ENCODE data around the gene OTUD5. TPM values are rescaled to one million over a fixed set of nuclear protein-coding genes. Genes with fewer than 3 reads are reported as not detected.

The OTUD5 gene
- total RNA-seq, 1 experiment from 2014 or later, result 37.1 TPM

DNA sequence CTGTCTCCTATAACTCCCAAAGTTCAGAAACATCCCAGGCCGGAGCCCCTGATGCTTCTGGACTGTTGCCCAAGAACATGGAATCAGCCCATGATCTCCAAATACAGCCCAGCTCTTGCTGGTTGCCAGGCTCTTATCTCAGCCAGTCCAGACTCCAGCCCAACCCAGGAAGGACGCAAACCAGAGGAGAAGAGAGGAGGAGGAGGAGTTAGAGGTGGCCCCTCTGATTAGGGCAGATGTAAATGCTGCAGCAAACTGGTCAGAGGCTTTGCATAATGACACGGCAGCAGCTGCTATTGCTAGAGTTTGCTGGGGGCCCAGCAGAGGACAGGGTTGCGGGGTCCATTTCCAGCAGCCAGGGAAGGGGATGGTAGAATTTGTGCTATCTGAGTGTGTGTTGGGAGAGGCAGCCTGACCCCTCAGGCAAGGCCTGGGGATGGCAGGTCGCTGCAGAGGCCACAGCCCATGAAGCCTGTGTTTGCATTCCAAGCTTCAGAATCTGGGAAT, 4.2 kb upstream of the OTUD5 start:
- no peaks in the 10 kb centered on the region for H3K36me3 ChIP-seq (ENCODE audit: low read depth)
- no peak overlapping the region for H3K4me2 ChIP-seq
- H3F3A ChIP-seq (ENCODE audit: insufficient read depth, low read depth), result no peaks in the 10 kb centered on the region
- H3K9me2 ChIP-seq (ENCODE audit: insufficient read depth), result no peaks in the 10 kb centered on the region
- no peak overlapping the region for H2AFZ ChIP-seq
- CTCF ChIA-PET, result no interaction called here
- no peaks in the 10 kb centered on the region for H3K4me1 ChIP-seq (replicated peaks; ENCODE audit: insufficient read depth)
- intact Hi-C loops (cut with micrococcal nuclease; ENCODE audit: unreplicated experiment), result no loop called here
- POLR2A ChIA-PET (ENCODE audit: unreplicated experiment), result no interaction called here
- no peaks in the 10 kb centered on the region for H3K27me3 ChIP-seq (ENCODE audit: insufficient read depth, low read depth)
- TF ChIP-seq, protein P1, sequence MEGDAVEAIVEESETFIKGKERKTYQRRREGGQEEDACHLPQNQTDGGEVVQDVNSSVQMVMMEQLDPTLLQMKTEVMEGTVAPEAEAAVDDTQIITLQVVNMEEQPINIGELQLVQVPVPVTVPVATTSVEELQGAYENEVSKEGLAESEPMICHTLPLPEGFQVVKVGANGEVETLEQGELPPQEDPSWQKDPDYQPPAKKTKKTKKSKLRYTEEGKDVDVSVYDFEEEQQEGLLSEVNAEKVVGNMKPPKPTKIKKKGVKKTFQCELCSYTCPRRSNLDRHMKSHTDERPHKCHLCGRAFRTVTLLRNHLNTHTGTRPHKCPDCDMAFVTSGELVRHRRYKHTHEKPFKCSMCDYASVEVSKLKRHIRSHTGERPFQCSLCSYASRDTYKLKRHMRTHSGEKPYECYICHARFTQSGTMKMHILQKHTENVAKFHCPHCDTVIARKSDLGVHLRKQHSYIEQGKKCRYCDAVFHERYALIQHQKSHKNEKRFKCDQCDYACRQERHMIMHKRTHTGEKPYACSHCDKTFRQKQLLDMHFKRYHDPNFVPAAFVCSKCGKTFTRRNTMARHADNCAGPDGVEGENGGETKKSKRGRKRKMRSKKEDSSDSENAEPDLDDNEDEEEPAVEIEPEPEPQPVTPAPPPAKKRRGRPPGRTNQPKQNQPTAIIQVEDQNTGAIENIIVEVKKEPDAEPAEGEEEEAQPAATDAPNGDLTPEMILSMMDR (conservative IDR thresholded peaks at IDR 0.05), result no peak
- TF ChIP-seq EZH2 (IDR thresholded peaks at IDR 0.05; ENCODE audit: low read depth), result no peak
- no peak for DNase-seq
- no peak overlapping the region for H3K27ac ChIP-seq
- H3K4me3 ChIP-seq, result no peak overlapping the region
- BruUV-seq (replicated peaks), result no TSS peak
- no peaks in the 10 kb centered on the region for H4K20me1 ChIP-seq (ENCODE audit: insufficient read depth)
- H3K9me3 ChIP-seq (ENCODE audit: insufficient read depth, low read depth), result no peaks in the 10 kb centered on the region
- H3K79me2 ChIP-seq (ENCODE audit: low read depth), result peaks cover 1% of the 10 kb centered on the region; the same call in 1 of the 2 replicates

GRCh38 chrX:48960291-48960690, 2.9 kb upstream of the OTUD5 start:
- Histone ChIP-seq H3K27me3 (ENCODE audit: insufficient read depth, low read depth) (no peaks in the 10 kb centered on the region), H3K4me3 (no peak overlapping the region), H3K36me3 (ENCODE audit: low read depth) (no peaks in the 10 kb centered on the region), H3F3A (ENCODE audit: insufficient read depth, low read depth) (no peaks in the 10 kb centered on the region), H3K79me2 (ENCODE audit: low read depth) (peaks cover 15% of the 10 kb centered on the region; the same call in 1 of the 2 replicates), H3K4me2 (no peak overlapping the region), H3K9me2 (ENCODE audit: insufficient read depth) (no peaks in the 10 kb centered on the region), H3K4me1 (replicated peaks; ENCODE audit: insufficient read depth) (no peaks in the 10 kb centered on the region; the same call in 1 of the 2 replicates), H3K9me3 (ENCODE audit: insufficient read depth, low read depth) (no peaks in the 10 kb centered on the region), H2AFZ (no peak overlapping the region), H4K20me1 (ENCODE audit: insufficient read depth) (no peaks in the 10 kb centered on the region), H3K27ac (no peak overlapping the region)
- intact Hi-C loops (cut with micrococcal nuclease; ENCODE audit: unreplicated experiment), result no loop called here
- TF ChIP-seq, protein P1 (conservative IDR thresholded peaks at IDR 0.05), result no peak
- no peak for TF ChIP-seq EZH2 (IDR thresholded peaks at IDR 0.05; ENCODE audit: low read depth)
- ChIA-PET POLR2A (ENCODE audit: unreplicated experiment) (no interaction called here), CTCF (no interaction called here)
- no peak for DNase-seq
- BruUV-seq (replicated peaks), result no TSS peak

DNA sequence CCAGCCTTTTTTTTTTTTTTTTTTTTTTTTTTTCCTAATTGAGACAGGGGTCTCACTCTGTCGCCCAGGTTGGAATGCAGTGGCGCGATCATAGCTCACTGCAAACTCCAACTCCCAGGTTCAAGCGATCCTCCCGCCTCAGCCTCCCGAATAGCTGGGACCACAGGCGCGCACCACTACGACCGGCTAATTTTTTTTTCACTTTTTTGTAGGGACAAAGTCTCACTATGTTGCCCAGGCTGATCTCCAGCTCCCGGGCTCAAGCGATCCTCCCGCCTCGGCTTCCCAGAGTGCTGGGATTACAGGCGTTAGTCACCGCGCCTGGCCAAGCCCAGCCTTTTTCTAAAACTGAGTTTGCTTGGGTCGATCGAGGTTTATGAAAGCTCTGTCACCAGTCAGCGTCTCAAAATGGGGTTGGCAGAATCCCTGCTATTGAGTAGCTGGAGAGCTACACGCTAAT, 1.3 kb upstream of the OTUD5 start:
- intact Hi-C loops (cut with micrococcal nuclease; ENCODE audit: unreplicated experiment), result loop anchor here (5.0 kb wide), 2 partner anchors 84 to 99 kb away; partner anchors contain the start of genes CCDC120 and TFE3
- H3K9me2 ChIP-seq (ENCODE audit: insufficient read depth), result no peaks in the 10 kb centered on the region
- no peaks in the 10 kb centered on the region; the same call in 1 of the 2 replicates for H3K4me1 ChIP-seq (replicated peaks; ENCODE audit: insufficient read depth)
- ChIA-PET CTCF (no interaction called here), POLR2A (ENCODE audit: unreplicated experiment) (interaction anchor here (0.6 to 1.0 kb wide), 4 partner anchors 16 to 282 kb away, joined by 3 to 5 read pairs (median 4); partner anchors contain the start of gene TFE3)
- no peak for TF ChIP-seq EZH2 (IDR thresholded peaks at IDR 0.05; ENCODE audit: low read depth)
- TF ChIP-seq, protein P1 (conservative IDR thresholded peaks at IDR 0.05), result no peak
- H3K79me2 ChIP-seq (ENCODE audit: low read depth), result peaks cover 22% of the 10 kb centered on the region; the same call in 1 of the 2 replicates
- no peaks in the 10 kb centered on the region for H4K20me1 ChIP-seq (ENCODE audit: insufficient read depth)
- BruUV-seq (replicated peaks), result no TSS peak
- H3K27me3 ChIP-seq (ENCODE audit: insufficient read depth, low read depth), result no peaks in the 10 kb centered on the region
- H3K9me3 ChIP-seq (ENCODE audit: insufficient read depth, low read depth), result no peaks in the 10 kb centered on the region
- peak overlapping the region; percentile 73 for H3K27ac ChIP-seq
- H3K36me3 ChIP-seq (ENCODE audit: low read depth), result no peaks in the 10 kb centered on the region
- peak overlapping the region; percentile 77 for H3K4me2 ChIP-seq
- H3F3A ChIP-seq (ENCODE audit: insufficient read depth, low read depth), result no peaks in the 10 kb centered on the region
- peak; percentile 35 to 42 for DNase-seq
- H2AFZ ChIP-seq, result no peak overlapping the region
- H3K4me3 ChIP-seq, result peak overlapping the region; percentile 55
